K562 (cell line): ENCODE results near the gene FOXO3. TPM values are rescaled to one million over a fixed set of nuclear protein-coding genes. Genes with fewer than 3 reads are reported as not detected.

Source experiments
- CBFA2T3 ChIP-seq: fragments of 450-650 bp; IDR thresholded peaks from 2 replicates; pipeline ENCODE4 v1.6.1; 2017
- ESRRB ChIP-seq: fragments of 250-450 bp; sonication (Bioruptor Pico); IDR thresholded peaks from 2 replicates; pipeline ENCODE4 v1.5.0; 2020; ENCODE audit warnings: mild to moderate bottlenecking, moderate library complexity, borderline replicate concordance
- EZH2 ChIP-seq: IDR thresholded peaks from 2 replicates; pipeline ENCODE4 v1.6.1; 2012; ENCODE audit warnings: low read depth, mild to moderate bottlenecking, inconsistent platforms, low read length, borderline replicate concordance
- HDAC2 ChIP-seq: fragments of 450-650 bp; IDR thresholded peaks from 2 replicates; pipeline ENCODE4 v1.6.1; 2016; ENCODE audit warnings: mild to moderate bottlenecking
- KLF10 ChIP-seq: fragments of 250-450 bp; sonication (Bioruptor Pico); IDR thresholded peaks from 2 replicates; pipeline ENCODE4 v1.6.1; 2021; ENCODE audit warnings: matching md5 sums
- MGA ChIP-seq: fragments of 450-650 bp; IDR thresholded peaks from 2 replicates; pipeline ENCODE4 v1.6.1; 2016; ENCODE audit warnings: mild to moderate bottlenecking, moderate library complexity
- NFYB ChIP-seq: IDR thresholded peaks from 2 replicates; pipeline ENCODE4 v1.6.1; 2011; ENCODE audit warnings: mild to moderate bottlenecking, moderate library complexity; ENCODE audit not compliant: insufficient read length; ENCODE audit errors: extremely low read depth
- PTRF ChIP-seq: fragments of 450-650 bp; IDR thresholded peaks from 2 replicates; pipeline ENCODE4 v1.6.1; 2016; ENCODE audit warnings: mild to moderate bottlenecking, missing genetic modification characterization, missing compliant biosample characterization
- SRSF1 ChIP-seq: fragments of 200-400 bp; formaldehyde crosslinking; IDR thresholded peaks from 2 replicates; pipeline ENCODE4 v1.6.1; 2017; ENCODE audit warnings: mild to moderate bottlenecking, low read depth, low read length, moderate library complexity
- TCF7L2 ChIP-seq: fragments of 150-350 bp; IDR thresholded peaks from 2 replicates; pipeline ENCODE4 v1.6.1; 2016; ENCODE audit warnings: low read depth, mild to moderate bottlenecking, low read length, moderate library complexity
- TSHZ1 ChIP-seq: fragments of 250-450 bp; sonication (Bioruptor Pico); IDR thresholded peaks from 2 replicates; pipeline ENCODE4 v1.4.0; 2020; ENCODE audit warnings: mild to moderate bottlenecking, moderate library complexity
- ZNF133 ChIP-seq: fragments of 250-450 bp; sonication (Bioruptor Pico); IDR thresholded peaks from 2 replicates; pipeline ENCODE4 v1.4.0; 2020; ENCODE audit warnings: mild to moderate bottlenecking
- ZNF3 ChIP-seq: fragments of 250-450 bp; sonication (Bioruptor Pico); IDR thresholded peaks from 2 replicates; pipeline ENCODE4 v1.5.0; 2021; ENCODE audit warnings: mild to moderate bottlenecking, moderate library complexity
- ZNF699 ChIP-seq: fragments of 250-450 bp; sonication (Bioruptor Pico); IDR thresholded peaks from 2 replicates; pipeline ENCODE4 v1.8.0; 2021; ENCODE audit warnings: mild to moderate bottlenecking, moderate library complexity; ENCODE audit not compliant: insufficient replicate concordance
- polyA plus RNA-seq, 8 experiments: library from polyadenylated mRNA; depleted of rRNA in 4 of 8; stranded (reverse) in 5 of 8; unstranded in 3 of 8; fragments of >200 nt; fragmentation: Nextera tagmentation in 2 of 8; fragmentation: Illumina TruSeq in 1 of 8; extraction: Ambion mirVana in 2 of 8; extraction: Trizol in 1 of 8; gene quantifications; 2 replicates each; pipeline versions ENCODE4 v1.2.1 to v1.2.3, GENCODE V29; 2011 to 2014; ENCODE audit warnings: inconsistent platforms in 1 of 8, missing spikeins in 1 of 8
- total RNA-seq, 7 experiments: library from RNA; depleted of rRNA in 6 of 7; stranded (reverse); fragments of >200 nt in 6 of 7; fragmentation: Illumina TruSeq in 2 of 7; extraction: Trizol in 2 of 7; gene quantifications; 2 replicates each; pipeline versions ENCODE4 v1.2.1 to v1.2.3, GENCODE V29; 2011 to 2021; ENCODE audit warnings: low replicate concordance in 1 of 7

FOXO3 gene
- total and polyA plus RNA-seq, 9 of the 15 experiments (the other 6 are each of a cell fraction or from before 2014, with no cell fraction given), result 3.0 to 14.6 (median 6.0) TPM

GRCh38 chr6:108578595-108579327 is 18.0 kb downstream of the FOXO3 start (continued):
- TF ChIP-seq ESRRB (CRISPR knock-in tag) (no peak), ZNF699 (CRISPR knock-in tag) (no peak), ZNF3 (CRISPR knock-in tag) (no peak), KLF10 (no peak), NFYB (no peak), EZH2 (no peak), SRSF1 (no peak), TSHZ1 (CRISPR knock-in tag) (no peak), PTRF (tag) (no peak), MGA (no peak; the same call in 1 of the 2 replicates), TCF7L2 (no peak), ZNF133 (CRISPR knock-in tag) (no peak), HDAC2 (peak; percentile 94), CBFA2T3 (peak; percentile 98)
